ENCODE data around the gene CRELD2. TPM values are rescaled to one million over a fixed set of nuclear protein-coding genes. Genes with fewer than 3 reads are reported as not detected.

Gene CRELD2
- polyA plus RNA-seq, 4 donors = 23.2 to 39.9 (median 31.0) TPM

Other genes starting within 250 kb of the CRELD2 start
- 10 to 100 TPM; 29.2 to 49.0 (median 40.4) TPM for gene BRD1, start 90.8 kb upstream of the CRELD2 start, polyA plus RNA-seq (ENCODE audit: insufficient read length in 4 of 4)
- gene ZBED4, start 64.8 kb upstream of the CRELD2 start, polyA plus RNA-seq (ENCODE audit: insufficient read length in 4 of 4) = 10 to 100 TPM; 15.9 to 19.1 (median 17.1) TPM
- 10 to 100 TPM; 23.0 to 43.3 (median 37.2) TPM for gene ALG12, start 196 bp upstream of the CRELD2 start, polyA plus RNA-seq (ENCODE audit: insufficient read length in 4 of 4)
- gene PIM3, start 42.1 kb downstream of the CRELD2 start, polyA plus RNA-seq (ENCODE audit: insufficient read length in 4 of 4) = 10 to 100 TPM; 14.5 to 26.4 (median 22.3) TPM
- under 1 TPM in 1 of 4 donors, not detected in 3; 0.06 TPM for gene IL17REL, start 94.1 kb downstream of the CRELD2 start, polyA plus RNA-seq (ENCODE audit: insufficient read length in 4 of 4)
- not detected for gene TTLL8, start 139.7 kb downstream of the CRELD2 start, polyA plus RNA-seq (ENCODE audit: insufficient read length in 4 of 4)
- gene MLC1, start 166.8 kb downstream of the CRELD2 start, polyA plus RNA-seq (ENCODE audit: insufficient read length in 4 of 4) = 1 to 10 TPM in 3 of 4 donors, under 1 TPM in 1; 0.78 to 1.6 (median 1.2) TPM
- gene MOV10L1, start 171.4 kb downstream of the CRELD2 start, polyA plus RNA-seq (ENCODE audit: insufficient read length in 4 of 4) = 1 to 10 TPM in 2 of 4 donors, under 1 TPM in 2; 0.37 to 1.2 (median 0.86) TPM

Measured in left renal cortex interstitium (tissue), 4 donors.